Measurements from ENCODE around the gene ARHGAP19. TPM values are rescaled to one million over a fixed set of nuclear protein-coding genes. Genes with fewer than 3 reads are reported as not detected.

Gene ARHGAP19
- total RNA-seq, 1 experiment from 2014 or later: 33.2 TPM

DNA sequence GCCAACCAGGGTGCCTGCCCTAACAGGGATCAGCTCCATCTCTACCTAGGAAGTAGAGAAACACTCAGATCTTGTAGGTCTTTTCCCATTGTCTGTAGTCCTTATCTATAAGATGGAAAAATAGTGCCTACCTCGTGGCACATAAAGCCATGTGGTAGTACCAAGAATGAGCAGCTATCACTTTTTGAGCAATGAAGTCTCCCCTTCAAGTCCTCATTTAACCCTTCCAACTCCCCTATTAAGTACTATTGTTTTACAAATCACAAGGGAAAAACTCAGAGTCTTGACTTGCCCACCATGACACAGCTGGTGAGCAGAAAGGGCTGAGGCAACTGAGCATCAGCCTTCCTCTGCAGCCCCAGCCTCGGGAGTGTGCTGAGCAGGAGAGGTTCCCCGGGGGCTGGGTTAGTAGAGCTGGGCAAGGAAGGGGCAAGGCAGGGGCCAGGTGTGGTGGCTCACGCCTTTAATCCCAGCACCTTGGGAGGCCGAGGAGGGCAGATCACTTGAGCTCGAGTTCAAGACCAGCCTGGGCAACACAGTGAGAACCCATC, 38.8 kb upstream of the ARHGAP19 start:
- peak overlapping the region; percentile 80 for H3K4me2 ChIP-seq (ENCODE audit: insufficient read depth, insufficient read length, low read length)
- no peaks in the 10 kb centered on the region for H3K27me3 ChIP-seq (ENCODE audit: insufficient read depth, low read length)
- no peak overlapping the region for H2BK12ac ChIP-seq (ENCODE audit: insufficient read length, low read depth, low read length)
- H3K9me3 Mint-ChIP-seq: peaks cover 2 to 3% of the 10 kb centered on the region in 2 experiments; a peak in 1 of 5 replicates
- no peaks in the 10 kb centered on the region for H4K20me1 ChIP-seq (ENCODE audit: control insufficient read depth, insufficient read depth, insufficient read length)
- no peak overlapping the region for H2BK5ac ChIP-seq (ENCODE audit: insufficient read length, low read length)
- H3K27me3 Mint-ChIP-seq (ENCODE audit: low read depth): no peaks in the 10 kb centered on the region; the same call in 1 of the 2 replicates
- TF ChIP-seq, protein P1, sequence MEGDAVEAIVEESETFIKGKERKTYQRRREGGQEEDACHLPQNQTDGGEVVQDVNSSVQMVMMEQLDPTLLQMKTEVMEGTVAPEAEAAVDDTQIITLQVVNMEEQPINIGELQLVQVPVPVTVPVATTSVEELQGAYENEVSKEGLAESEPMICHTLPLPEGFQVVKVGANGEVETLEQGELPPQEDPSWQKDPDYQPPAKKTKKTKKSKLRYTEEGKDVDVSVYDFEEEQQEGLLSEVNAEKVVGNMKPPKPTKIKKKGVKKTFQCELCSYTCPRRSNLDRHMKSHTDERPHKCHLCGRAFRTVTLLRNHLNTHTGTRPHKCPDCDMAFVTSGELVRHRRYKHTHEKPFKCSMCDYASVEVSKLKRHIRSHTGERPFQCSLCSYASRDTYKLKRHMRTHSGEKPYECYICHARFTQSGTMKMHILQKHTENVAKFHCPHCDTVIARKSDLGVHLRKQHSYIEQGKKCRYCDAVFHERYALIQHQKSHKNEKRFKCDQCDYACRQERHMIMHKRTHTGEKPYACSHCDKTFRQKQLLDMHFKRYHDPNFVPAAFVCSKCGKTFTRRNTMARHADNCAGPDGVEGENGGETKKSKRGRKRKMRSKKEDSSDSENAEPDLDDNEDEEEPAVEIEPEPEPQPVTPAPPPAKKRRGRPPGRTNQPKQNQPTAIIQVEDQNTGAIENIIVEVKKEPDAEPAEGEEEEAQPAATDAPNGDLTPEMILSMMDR (conservative IDR thresholded peaks at IDR 0.05): no peak
- H2BK20ac ChIP-seq (ENCODE audit: low read depth, low read length, poor library complexity, severe bottlenecking): no peak overlapping the region
- no peak overlapping the region for H2AFZ ChIP-seq (ENCODE audit: low read length)
- H3K4me1 Mint-ChIP-seq: peaks cover 51 to 62% of the 10 kb centered on the region in 2 experiments
- H3K27ac ChIP-seq (ENCODE audit: insufficient read length, low read depth, low read length): no peak overlapping the region
- H2AK5ac ChIP-seq (ENCODE audit: insufficient read length, low read length): no peak overlapping the region
- H3K79me2 ChIP-seq (ENCODE audit: insufficient read depth, low read length): peaks cover 11% of the 10 kb centered on the region; the same call in 1 of the 2 replicates
- H3K18ac ChIP-seq (ENCODE audit: insufficient read length, low read depth, low read length): no peak overlapping the region
- no peaks in the 10 kb centered on the region for H3K9me3 ChIP-seq (ENCODE audit: control insufficient read depth, low read depth, low read length)
- H3T11ph ChIP-seq (ENCODE audit: low read length): no peak overlapping the region
- no CpG with 5 or more reads among the region's 6 CpGs for WGBS (ENCODE audit: extremely low coverage, insufficient read length, low lambda C conversion rate)
- no peak overlapping the region for H3K9ac ChIP-seq (ENCODE audit: extremely low read depth, insufficient read length, low read length)
- no peak overlapping the region for H3K56ac ChIP-seq (ENCODE audit: insufficient read length, low read depth, low read length)
- H3K4me3 Mint-ChIP-seq: peak overlapping the region; percentile 95 to 96
- H2BK15ac ChIP-seq (ENCODE audit: low read depth, low read length): no peak overlapping the region
- peaks cover 4% of the 10 kb centered on the region for H3K79me1 ChIP-seq (ENCODE audit: insufficient read depth, low read depth, low read length, poor library complexity, severe bottlenecking)
- peak overlapping the region; percentile 6 to 65 (median 8); a peak in 4 of 7 replicates for H3K27ac Mint-ChIP-seq
- no peak overlapping the region for H3K14ac ChIP-seq (ENCODE audit: insufficient read depth, low read length)
- H3K23ac ChIP-seq (ENCODE audit: insufficient read length, low read depth, low read length): no peak overlapping the region
- H4K8ac ChIP-seq (replicated peaks; ENCODE audit: insufficient read length, low read depth, low read length): no peak overlapping the region
- H4K5ac ChIP-seq (ENCODE audit: insufficient read length, low read depth, low read length): no peak overlapping the region
- peaks cover 20% of the 10 kb centered on the region for H3K23me2 ChIP-seq (ENCODE audit: insufficient read length, low read depth, low read length, poor library complexity, severe bottlenecking)
- H3K36me3 Mint-ChIP-seq (ENCODE audit: insufficient read depth in 1 of 3, low read depth in 3 of 3): peaks cover 17 to 58% (median 48%) of the 10 kb centered on the region in 3 experiments
- no peak overlapping the region for H3K4ac ChIP-seq (ENCODE audit: low read depth, low read length)
- H3K4me1 ChIP-seq (ENCODE audit: insufficient read depth, low read length): peaks cover 12% of the 10 kb centered on the region
- H2BK120ac ChIP-seq (ENCODE audit: low read depth, low read length, poor library complexity, severe bottlenecking): no peak overlapping the region
- H4K91ac ChIP-seq (ENCODE audit: insufficient read length, low read depth, low read length): no peak overlapping the region
- DNase-seq: no peak
